Effector CD8-positive, alpha-beta T cell (primary cell): Measurements from ENCODE around the gene ERCC1.

Experiments
- DNase-seq: peaks from one replicate; lab custom pipeline; 2025; lab: John Stamatoyannopoulos, UW

ERCC1 gene

GRCh38 chr19:45364696-45365095 is 59.0 kb downstream of the ERCC1 start:
- no peak for DNase-seq

- no peak for DNase-seq
These were observed 59.8 kb downstream of the ERCC1 start for GRCh38 chr19:45363861-45364459.

GRCh38 chr19:45362291-45362690 is 61.4 kb downstream of the ERCC1 start:
- no peak for DNase-seq

- no peak for DNase-seq
These were observed 62.1 kb downstream of the ERCC1 start for GRCh38 chr19:45361608-45362007.

- no peak for DNase-seq
These were observed 65.4 kb downstream of the ERCC1 start for GRCh38 chr19:45358213-45358792.

GRCh38 chr19:45357445-45357783 is 66.3 kb downstream of the ERCC1 start:
- DNase-seq: no peak
